K562 (cell line): ENCODE results near the gene RAMACL. TPM values are rescaled to one million over a fixed set of nuclear protein-coding genes. Genes with fewer than 3 reads are reported as not detected.

Source experiments
- ATAC-seq: fragments of 200-7000 bp; cut with Tn5 transposase; 3 replicates; pipeline ENCODE4 v1.9.1; 2020; ENCODE audit warnings: moderate library complexity
- BruUV-seq: library from RNA; stranded (reverse); fragments of 400-500 nt; replicated peaks from 2 replicates; lab custom pipeline; 2021; lab: Mats Ljungman, UMichigan
- CTCF ChIA-PET: fragments of 300-600 bp; formaldehyde crosslinking; extraction: SDS; loops from one replicate; lab custom pipeline; 2021; ENCODE audit warnings: low intra/inter-chr PET ratio; lab: Yijun Ruan, JAX
- POLR2A ChIA-PET: fragments of 300-600, 350-650 bp; sonication (Branson Sonifier 250); formaldehyde crosslinking; extraction: SDS; loops from one replicate; lab custom pipeline; 2021; ENCODE audit warnings: antibody characterized with exemption, inconsistent platforms; lab: Yijun Ruan, JAX
- DNase-seq, 4 experiments: peaks; one replicate each; pipeline versions ENCODE4 v3.0.0 to v3.0.0-alpha.2; 2011 to 2018; ENCODE audit warnings: low spot score in 3 of 4, mixed read lengths in 3 of 4; ENCODE audit errors: extremely low read depth in 1 of 4
- FAIRE-seq: peaks from 2 replicates; lab custom pipeline; 2011; peaks lifted over from hg19 to GRCh38; lab: Jason Lieb, UNC
- H2AFZ ChIP-seq: 2 replicates; pipeline ENCODE4 v1.6.0; 2011; ENCODE audit warnings: low read depth, low read length, control low read depth, inconsistent platforms
- H3K27ac ChIP-seq: fragments of 200-600 bp; 3 replicates; pipeline ENCODE4 v1.8.0; 2011; ENCODE audit warnings: low read depth, mild to moderate bottlenecking, control low read depth, inconsistent platforms, low read length, moderate library complexity, mixed read lengths; ENCODE audit errors: extremely low read depth
- H3K27me3 ChIP-seq, 2 experiments: fragments of 300-600 bp in 1 of 2; 2 replicates in 1 of 2; 3 replicates in 1 of 2; pipeline versions ENCODE4 v1.6.0 to v1.8.0; 2011; ENCODE audit warnings: inconsistent platforms in 2 of 2, low read length in 2 of 2, mild to moderate bottlenecking in 1 of 2, mixed read lengths in 1 of 2, moderate library complexity in 1 of 2; ENCODE audit not compliant: control insufficient read depth in 2 of 2, insufficient read depth in 2 of 2
- H3K36me3 ChIP-seq: fragments of 300-600 bp; 3 replicates; pipeline ENCODE4 v1.8.0; 2011; ENCODE audit warnings: mild to moderate bottlenecking, low read length, inconsistent platforms; ENCODE audit not compliant: control insufficient read depth, insufficient read depth
- H3K4me1 ChIP-seq, 2 experiments: fragments of 200-600 bp in 1 of 2; replicated peaks in 1 of 2; 2 replicates in 1 of 2; 3 replicates in 1 of 2; pipeline versions ENCODE4 v1.5.1 to v1.8.0; 2011; ENCODE audit warnings: inconsistent platforms in 2 of 2, low read length in 2 of 2, mild to moderate bottlenecking in 1 of 2, mixed read lengths in 1 of 2, moderate library complexity in 1 of 2; ENCODE audit not compliant: control insufficient read depth in 2 of 2, insufficient read depth in 2 of 2
- H3K4me2 ChIP-seq: 2 replicates; pipeline ENCODE4 v1.6.1; 2011; ENCODE audit warnings: low read length, control low read depth, inconsistent platforms, mixed read lengths; ENCODE audit not compliant: insufficient read depth
- H3K4me3 ChIP-seq: fragments of 200-600 bp; sonication (generic), shearing (Covaris generic); 2 replicates; pipeline ENCODE4 v1.5.1; 2016; ENCODE audit warnings: control low read depth, inconsistent platforms
- H3K79me2 ChIP-seq: fragments of 200-600 bp; 3 replicates; pipeline ENCODE4 v1.8.0; 2011; ENCODE audit warnings: low read length, inconsistent platforms; ENCODE audit not compliant: control insufficient read depth, insufficient read depth
- H3K9ac ChIP-seq, 2 experiments: 2 replicates each; pipeline versions ENCODE4 v1.6.0 to v1.6.1; 2011; ENCODE audit warnings: low read depth in 2 of 2, low read length in 2 of 2, control low read depth in 1 of 2, inconsistent platforms in 1 of 2, mild to moderate bottlenecking in 1 of 2, mixed read lengths in 1 of 2; ENCODE audit not compliant: insufficient read depth in 1 of 2
- H3K9me1 ChIP-seq: one replicate; pipeline ENCODE4 v1.6.0; 2011; ENCODE audit warnings: inconsistent platforms, mild to moderate bottlenecking, low read length, moderate library complexity; ENCODE audit not compliant: control insufficient read depth, insufficient read depth
- H3K9me3 ChIP-seq: replicated peaks from 2 replicates; pipeline ENCODE4 v1.5.1; 2011; ENCODE audit warnings: low read depth, low read length, inconsistent platforms; ENCODE audit not compliant: control insufficient read depth, insufficient read depth
- H4K20me1 ChIP-seq: replicated peaks from 2 replicates; pipeline ENCODE4 v1.6.1; 2011; ENCODE audit warnings: low read length, inconsistent platforms, mixed read lengths; ENCODE audit not compliant: control insufficient read depth, insufficient read depth
- NFE2L1 ChIP-seq: fragments of 450-650 bp; IDR thresholded peaks from 2 replicates; pipeline ENCODE4 v1.6.1; 2016; ENCODE audit warnings: missing genetic modification characterization, low read depth, mild to moderate bottlenecking, missing compliant biosample characterization, moderate library complexity, borderline replicate concordance
- ZC3H8 ChIP-seq: fragments of 450-650 bp; IDR thresholded peaks from 2 replicates; pipeline ENCODE4 v1.6.1; 2017
- ZKSCAN1 ChIP-seq: fragments of 150-350 bp; IDR thresholded peaks from 2 replicates; pipeline ENCODE4 v1.6.1; 2016; ENCODE audit warnings: low read depth, low read length
- ZNF12 ChIP-seq: sonication (generic); formaldehyde crosslinking; IDR thresholded peaks from 2 replicates; pipeline ENCODE4 v1.4.0; 2020; ENCODE audit warnings: mild to moderate bottlenecking, missing genetic modification reagents
- ZNF445 ChIP-seq: fragments of 250-450 bp; sonication (Bioruptor Pico); IDR thresholded peaks from 2 replicates; pipeline ENCODE4 v1.4.0; 2020; ENCODE audit warnings: low read depth, mild to moderate bottlenecking, moderate library complexity
- WGBS: fragments of 100-300 bp; shearing (Covaris generic); methylation state at CpG from one replicate; pipeline ENCODE4 v1.1.6; 2016; ENCODE audit warnings: low coverage, mixed read lengths; ENCODE audit not compliant: insufficient coverage; ENCODE audit errors: missing lambda C conversion rate; 5-methylcytosine and 5-hydroxymethylcytosine counted together
- in situ Hi-C: fragments of 300-500 bp; cut with MboI; formaldehyde crosslinking; loops from 4 replicates; pipeline ENCODE4 v1.15.0; 2018; ENCODE audit warnings: inconsistent platforms, mixed read lengths
- intact Hi-C: fragments of 100-400 bp; cut with micrococcal nuclease; formaldehyde crosslinking; loops from 2 replicates; pipeline ENCODE4 v1.14.2; 2022
- polyA plus RNA-seq, 8 experiments: library from polyadenylated mRNA; depleted of rRNA in 4 of 8; stranded (reverse) in 5 of 8; unstranded in 3 of 8; fragments of >200 nt; fragmentation: Nextera tagmentation in 2 of 8; fragmentation: Illumina TruSeq in 1 of 8; extraction: Ambion mirVana in 2 of 8; extraction: Trizol in 1 of 8; gene quantifications; 2 replicates each; pipeline versions ENCODE4 v1.2.1 to v1.2.3, GENCODE V29; 2011 to 2014; ENCODE audit warnings: inconsistent platforms in 1 of 8, missing spikeins in 1 of 8
- total RNA-seq, 7 experiments: library from RNA; depleted of rRNA in 6 of 7; stranded (reverse); fragments of >200 nt in 6 of 7; fragmentation: Illumina TruSeq in 2 of 7; extraction: Trizol in 2 of 7; gene quantifications; 2 replicates each; pipeline versions ENCODE4 v1.2.1 to v1.2.3, GENCODE V29; 2011 to 2021; ENCODE audit warnings: low replicate concordance in 1 of 7
- TF ChIP-seq, protein P1 (sequence below): IDR thresholded peaks from 2 replicates; pipeline ENCODE4 v1.6.1; 2016; ENCODE audit warnings: missing genetic modification characterization, missing compliant biosample characterization
- TF ChIP-seq, protein P2 (sequence below): fragments of 450-650 bp; IDR thresholded peaks from 2 replicates; pipeline ENCODE4 v1.6.1; 2016

RAMACL gene
- total and polyA plus RNA-seq, 9 of the 15 experiments (the other 6 are each of a cell fraction or from before 2014, with no cell fraction given): 0.11 to 1.7 (median 0.41) TPM; not detected in 1

DNA sequence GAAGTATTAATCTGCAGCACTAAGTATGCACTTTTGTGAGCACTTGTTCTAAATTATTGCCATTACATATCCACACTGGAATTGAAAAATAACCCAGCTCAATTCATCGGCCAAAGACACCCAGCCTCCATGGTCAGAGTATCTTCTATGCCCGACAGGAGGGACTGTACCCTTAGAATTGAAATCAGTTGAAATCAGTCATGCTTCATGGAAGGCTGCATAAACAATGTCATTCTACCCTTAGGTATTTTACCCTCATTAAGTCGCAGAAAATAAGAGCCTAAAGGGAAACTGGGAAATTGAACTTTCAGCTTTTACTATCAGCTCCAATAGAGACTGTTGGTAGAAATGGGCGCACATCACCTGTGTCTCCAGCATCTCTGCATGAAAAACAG is 2.9 kb upstream of the RAMACL start (continued):
- TF ChIP-seq, protein P1, sequence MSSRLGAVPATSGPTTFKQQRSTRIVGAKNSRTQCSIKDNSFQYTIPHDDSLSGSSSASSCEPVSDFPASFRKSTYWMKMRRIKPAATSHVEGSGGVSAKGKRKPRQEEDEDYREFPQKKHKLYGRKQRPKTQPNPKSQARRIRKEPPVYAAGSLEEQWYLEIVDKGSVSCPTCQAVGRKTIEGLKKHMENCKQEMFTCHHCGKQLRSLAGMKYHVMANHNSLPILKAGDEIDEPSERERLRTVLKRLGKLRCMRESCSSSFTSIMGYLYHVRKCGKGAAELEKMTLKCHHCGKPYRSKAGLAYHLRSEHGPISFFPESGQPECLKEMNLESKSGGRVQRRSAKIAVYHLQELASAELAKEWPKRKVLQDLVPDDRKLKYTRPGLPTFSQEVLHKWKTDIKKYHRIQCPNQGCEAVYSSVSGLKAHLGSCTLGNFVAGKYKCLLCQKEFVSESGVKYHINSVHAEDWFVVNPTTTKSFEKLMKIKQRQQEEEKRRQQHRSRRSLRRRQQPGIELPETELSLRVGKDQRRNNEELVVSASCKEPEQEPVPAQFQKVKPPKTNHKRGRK (tag): no peak
- no peak for TF ChIP-seq NFE2L1
- no peak for TF ChIP-seq ZC3H8
- no peak for TF ChIP-seq ZNF445 (CRISPR knock-in tag)
- TF ChIP-seq ZKSCAN1: no peak

DNA sequence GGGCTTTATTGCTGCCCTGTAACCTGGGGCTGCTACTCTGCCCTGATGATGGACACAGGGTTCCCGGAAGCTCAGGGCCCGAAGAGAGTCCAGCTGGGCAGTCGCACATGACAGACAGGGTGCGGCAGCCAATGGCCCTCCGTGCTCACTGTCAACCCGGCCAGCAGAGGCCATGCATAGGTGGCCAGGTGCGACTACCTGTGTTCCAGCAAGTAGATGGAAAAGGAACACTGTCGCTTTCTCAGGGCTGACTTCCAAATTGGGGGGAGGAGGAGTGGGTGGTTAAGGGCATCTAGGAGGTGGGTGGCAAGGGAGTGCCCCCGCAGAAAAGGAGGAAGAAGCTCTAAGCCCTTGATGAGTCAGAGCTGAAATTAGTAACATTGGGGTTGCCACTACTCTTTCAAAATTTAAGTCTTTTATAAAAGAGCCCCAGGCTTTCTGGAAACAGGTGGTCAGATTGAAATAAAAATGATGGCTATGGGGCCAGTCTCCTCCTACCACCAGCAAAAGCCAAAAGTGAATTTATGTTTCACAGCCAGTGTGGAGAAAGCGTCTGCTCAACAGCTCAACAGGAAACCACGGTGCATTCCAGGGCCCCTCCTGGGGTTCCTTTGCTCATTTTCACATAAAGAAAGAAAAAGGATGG is 2.3 kb upstream of the RAMACL start:
- Histone ChIP-seq H3K9me1 (no peaks in the 10 kb centered on the region), H3K27ac (no peak overlapping the region), H2AFZ (no peak overlapping the region), H3K4me3 (no peak overlapping the region), H4K20me1 (peaks cover 3% of the 10 kb centered on the region; the same call in 1 of the 2 replicates), H3K4me2 (no peak overlapping the region), H3K9ac (no peak overlapping the region), H3K27me3 (peaks cover 19 to 39% of the 10 kb centered on the region in 2 experiments), H3K9me3 (no peaks in the 10 kb centered on the region), H3K4me1 (no peaks in the 10 kb centered on the region), H3K79me2 (no peaks in the 10 kb centered on the region), H3K36me3 (no peaks in the 10 kb centered on the region)
- TF ChIP-seq, protein P2, sequence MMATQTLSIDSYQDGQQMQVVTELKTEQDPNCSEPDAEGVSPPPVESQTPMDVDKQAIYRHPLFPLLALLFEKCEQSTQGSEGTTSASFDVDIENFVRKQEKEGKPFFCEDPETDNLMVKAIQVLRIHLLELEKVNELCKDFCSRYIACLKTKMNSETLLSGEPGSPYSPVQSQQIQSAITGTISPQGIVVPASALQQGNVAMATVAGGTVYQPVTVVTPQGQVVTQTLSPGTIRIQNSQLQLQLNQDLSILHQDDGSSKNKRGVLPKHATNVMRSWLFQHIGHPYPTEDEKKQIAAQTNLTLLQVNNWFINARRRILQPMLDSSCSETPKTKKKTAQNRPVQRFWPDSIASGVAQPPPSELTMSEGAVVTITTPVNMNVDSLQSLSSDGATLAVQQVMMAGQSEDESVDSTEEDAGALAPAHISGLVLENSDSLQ: peak; percentile 73
- no peak for TF ChIP-seq ZNF12 (CRISPR knock-in tag)
- FAIRE-seq (no peak), ATAC-seq (no peak), DNase-seq (no peak)
- BruUV-seq: no TSS peak
- intact Hi-C loops: no loop called here
- ChIA-PET POLR2A (no interaction called here), CTCF (no interaction called here)
- in situ Hi-C loops: no loop called here
- 0% methylated on average over 11 of the region's 11 CpGs for WGBS
